ENCODE measurements around the gene RANBP1. TPM values are rescaled to one million over a fixed set of nuclear protein-coding genes. Genes with fewer than 3 reads are reported as not detected.

The RANBP1 gene
- polyA plus RNA-seq, 2 of the 4 experiments (the other 2 are of a cell fraction), result 239 to 338 TPM

- TF ChIP-seq CTCF (IDR thresholded peaks at IDR 0.05) (peak; percentile 16; the same call in 1 of the 3 replicates), HES2 (IDR thresholded peaks at IDR 0.05) (no peak), HOXB5 (CRISPR knock-in tag; IDR thresholded peaks at IDR 0.05) (no peak), MAZ (IDR thresholded peaks at IDR 0.05; ENCODE audit: borderline replicate concordance, low read depth, low read length) (no peak)
- CTCF ChIA-PET, result interaction anchor here (0.9 kb wide), 1 partner anchor 26 kb away, joined by 3 read pairs; no protein-coding TSS in a partner anchor
- 89% methylated on average over 17 of the region's 23 CpGs for WGBS (ENCODE audit: missing lambda C conversion rate)
- POLR2A ChIA-PET, result no interaction called here
- DNase-seq (ENCODE audit: low read depth in 1 of 2, low spot score in 1 of 2) (peak in 1 of 2 experiments; percentile 38), ATAC-seq (peak in 1 of 2 experiments; percentile 70; a peak in 3 of 6 replicates), FAIRE-seq (no peak)
- Histone ChIP-seq H3K4me2 (no peak overlapping the region), H3K4me1 (peaks cover 16% of the 10 kb centered on the region; the same call in 2 of the 3 replicates), H3K27ac (no peak overlapping the region), H3K9me3 (no peaks in the 10 kb centered on the region), H3K4me3 (no peak overlapping the region)
Observed at GRCh38 chr22:20084547-20085413, 31.1 kb upstream of the RANBP1 start.

- DNase-seq (ENCODE audit: low read depth in 1 of 2, low spot score in 1 of 2), result no peak
- H3K4me3 ChIP-seq, result no peak overlapping the region
- CTCF ChIA-PET, result interaction anchor here (0.9 to 1.1 kb wide), 2 partner anchors 25 to 115 kb away, joined by 3 read pairs; no protein-coding TSS in a partner anchor
- no peak overlapping the region for H3K4me2 ChIP-seq
- POLR2A ChIA-PET, result no interaction called here
- 93% methylated on average over 20 of the region's 20 CpGs for WGBS (ENCODE audit: missing lambda C conversion rate)
- peaks cover 16% of the 10 kb centered on the region; the same call in 2 of the 3 replicates for H3K4me1 ChIP-seq
- no peaks in the 10 kb centered on the region for H3K9me3 ChIP-seq
- no peak for ATAC-seq
- FAIRE-seq, result no peak
- no peak for TF ChIP-seq ZFP36 (IDR thresholded peaks at IDR 0.05; ENCODE audit: borderline replicate concordance, partially characterized antibody)
- no peak for TF ChIP-seq ATOH8 (CRISPR knock-in tag; IDR thresholded peaks at IDR 0.05; ENCODE audit: low read depth)
- TF ChIP-seq PHF8 (IDR thresholded peaks at IDR 0.05; ENCODE audit: borderline replicate concordance, low read depth), result no peak
- no peak for TF ChIP-seq KDM5A (IDR thresholded peaks at IDR 0.05)
- no peak for TF ChIP-seq POLR2AphosphoS2 (conservative IDR thresholded peaks at IDR 0.05; ENCODE audit: low read length)
- TF ChIP-seq HOXB5 (CRISPR knock-in tag; IDR thresholded peaks at IDR 0.05), result no peak
- TF ChIP-seq HDAC2 (IDR thresholded peaks at IDR 0.05), result no peak
- H3K27ac ChIP-seq, result no peak overlapping the region
Observed at GRCh38 chr22:20085651-20086050, 30.3 kb upstream of the RANBP1 start.

- peaks cover 16% of the 10 kb centered on the region; the same call in 2 of the 3 replicates for H3K4me1 ChIP-seq
- no peak overlapping the region for H3K4me3 ChIP-seq
- WGBS (ENCODE audit: missing lambda C conversion rate), result 97% methylated on average over 24 of the region's 24 CpGs
- FAIRE-seq, result no peak
- TF ChIP-seq SREBF2 (IDR thresholded peaks at IDR 0.05), result no peak
- TF ChIP-seq REST (IDR thresholded peaks at IDR 0.05), result no peak
- no peaks in the 10 kb centered on the region for H3K9me3 ChIP-seq
- H3K4me2 ChIP-seq, result no peak overlapping the region
- CTCF ChIA-PET, result interaction anchor here (1.1 kb wide), 1 partner anchor 115 kb away, joined by 3 read pairs; no protein-coding TSS in a partner anchor
- no peak for ATAC-seq
- H3K27ac ChIP-seq, result no peak overlapping the region
- POLR2A ChIA-PET, result no interaction called here
- DNase-seq (ENCODE audit: low read depth in 1 of 2, low spot score in 1 of 2), result no peak
Observed at GRCh38 chr22:20086101-20086599, 29.8 kb upstream of the RANBP1 start.
